Measurements from ENCODE around the gene CCDC7.
A peak's percentile ranks its signal among the peaks of the same experiment; 100 is the strongest.
"Not testable (repeated sequence)": the region's sequence is repeated elsewhere in the genome, so short reads cannot be mapped to it uniquely, and the experiment has no call there.

CCDC7 gene
- long read RNA-seq, donor 1 = 0 reads
- long read RNA-seq, donor 2 = 0 reads
- long read RNA-seq, donor 3, partial matches to known transcripts = 157 of 221 reads
- long read RNA-seq, donor 3, other reads (novel, unspliced or antisense) = 64 of 221 reads
- long read RNA-seq, donor 4 = 0 reads
- long read RNA-seq, donor 5, partial matches to known transcripts = 184 of 339 reads
- long read RNA-seq, donor 5, other reads (novel, unspliced or antisense) = 155 of 339 reads
- long read RNA-seq, donor 6, partial matches to known transcripts = 303 of 366 reads
- long read RNA-seq, donor 6, other reads (novel, unspliced or antisense) = 63 of 366 reads
- long read RNA-seq, donor 7, partial matches to known transcripts = 684 of 684 reads
- long read RNA-seq, donor 7, other reads (novel, unspliced or antisense) = 0 of 684 reads
- long read RNA-seq, donor 8 = 0 reads

GRCh38 chr10:32445740-32446535 is at the start of gene CCDC7:
Gene CCDC7 (plus strand): TSS chr10:32446140. CDS start chr10:32451643, 5,503 bp downstream.
- DNase-seq = peak; percentile 98

DNA sequence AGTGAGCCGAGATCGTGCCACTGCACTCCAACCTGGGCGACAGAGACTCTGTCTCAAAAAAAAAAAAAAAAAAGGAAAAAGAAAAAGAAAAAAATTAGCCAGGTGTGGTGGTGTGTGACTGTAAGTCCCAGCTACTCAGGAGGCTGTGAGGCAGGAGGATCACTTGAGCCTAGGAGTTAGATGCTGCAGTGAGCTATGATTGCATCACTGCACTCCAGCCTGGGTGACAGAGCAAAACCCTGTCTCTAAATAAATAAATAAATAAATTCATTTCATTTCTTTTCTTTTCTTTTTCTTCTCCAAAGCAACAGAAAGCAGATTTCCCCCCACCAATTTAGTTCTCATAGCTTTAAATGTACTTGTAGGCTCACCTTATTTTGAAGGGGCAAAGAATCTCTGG is 48.8 kb upstream of the CCDC7 start:
- not testable (repeated sequence) for DNase-seq

- DNase-seq = not testable (repeated sequence)
Measured at GRCh38 chr10:32399720-32400119, 46.2 kb upstream of the CCDC7 start.

GRCh38 chr10:32400961-32401360 is 45.0 kb upstream of the CCDC7 start:
- no peak for DNase-seq

GRCh38 chr10:32402499-32402898 is 43.4 kb upstream of the CCDC7 start:
- no peak for DNase-seq

DNA sequence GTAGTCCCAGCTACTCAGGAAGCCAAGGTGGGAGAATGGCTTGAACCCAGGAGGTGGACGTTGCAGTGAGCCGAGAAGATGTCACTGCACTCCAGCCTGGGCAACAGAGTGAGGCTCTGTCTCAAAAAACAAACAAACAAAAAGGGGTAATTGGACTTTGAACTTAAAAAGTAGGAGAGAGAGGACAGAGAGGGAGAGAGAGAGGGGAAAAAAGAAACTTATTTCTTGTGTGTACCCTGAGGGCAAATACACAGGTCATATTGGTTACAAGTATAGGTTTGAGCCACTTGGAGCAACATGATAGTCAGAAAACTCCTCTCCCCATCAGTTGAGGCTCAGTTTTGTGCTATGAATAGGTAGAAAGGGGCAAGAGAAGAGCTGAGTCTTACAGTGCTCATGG is 42.8 kb upstream of the CCDC7 start:
- DNase-seq = no peak

DNA sequence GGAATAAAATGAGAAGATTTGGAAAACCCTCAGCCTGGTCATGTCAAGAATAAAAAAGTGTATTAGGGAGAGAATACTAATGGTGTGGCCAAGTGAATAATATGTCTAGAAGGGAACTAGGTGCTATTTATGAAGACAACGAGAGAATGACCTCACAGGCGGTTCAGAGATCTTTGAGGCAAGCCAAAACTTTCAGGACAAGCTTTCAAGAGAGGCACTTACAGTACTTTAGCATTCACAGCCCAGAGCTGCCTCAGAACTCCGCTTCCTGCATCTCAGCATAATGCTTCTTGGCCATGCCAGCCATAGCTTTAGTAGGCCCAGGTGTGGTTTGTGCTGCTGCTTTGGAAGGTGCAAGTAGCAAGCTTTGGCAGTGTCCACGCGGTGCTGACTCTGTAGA is 37.2 kb upstream of the CCDC7 start:
- no peak for DNase-seq

GRCh38 chr10:32409741-32410140 is 36.2 kb upstream of the CCDC7 start:
- DNase-seq = no peak

GRCh38 chr10:32410569-32410968 is 35.4 kb upstream of the CCDC7 start:
- DNase-seq = no peak

GRCh38 chr10:32411797-32412498 is 34.0 kb upstream of the CCDC7 start:
- DNase-seq = no peak

GRCh38 chr10:32412499-32412853 is 33.5 kb upstream of the CCDC7 start:
- DNase-seq = no peak

- DNase-seq = no peak
Measured at GRCh38 chr10:32413513-32413912, 32.4 kb upstream of the CCDC7 start.

DNA sequence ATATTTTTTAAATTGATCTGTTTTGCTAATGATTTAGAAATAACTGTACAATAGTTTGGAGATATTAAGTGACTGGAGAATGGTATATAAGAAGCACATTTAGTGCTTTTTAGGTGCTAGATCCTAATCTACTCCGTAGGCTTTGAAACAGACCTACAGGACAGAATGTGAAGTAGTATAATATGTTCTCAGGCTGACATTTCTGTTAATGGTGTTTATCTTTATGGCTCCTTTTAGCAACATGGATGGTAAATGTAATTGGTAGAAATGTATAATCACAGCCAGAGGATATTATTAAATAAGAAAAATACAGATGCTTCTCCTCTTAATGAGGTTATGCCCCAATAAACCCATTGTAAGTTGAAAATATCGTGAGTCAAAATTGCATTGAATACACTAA is 30.6 kb upstream of the CCDC7 start:
- DNase-seq = no peak

DNA sequence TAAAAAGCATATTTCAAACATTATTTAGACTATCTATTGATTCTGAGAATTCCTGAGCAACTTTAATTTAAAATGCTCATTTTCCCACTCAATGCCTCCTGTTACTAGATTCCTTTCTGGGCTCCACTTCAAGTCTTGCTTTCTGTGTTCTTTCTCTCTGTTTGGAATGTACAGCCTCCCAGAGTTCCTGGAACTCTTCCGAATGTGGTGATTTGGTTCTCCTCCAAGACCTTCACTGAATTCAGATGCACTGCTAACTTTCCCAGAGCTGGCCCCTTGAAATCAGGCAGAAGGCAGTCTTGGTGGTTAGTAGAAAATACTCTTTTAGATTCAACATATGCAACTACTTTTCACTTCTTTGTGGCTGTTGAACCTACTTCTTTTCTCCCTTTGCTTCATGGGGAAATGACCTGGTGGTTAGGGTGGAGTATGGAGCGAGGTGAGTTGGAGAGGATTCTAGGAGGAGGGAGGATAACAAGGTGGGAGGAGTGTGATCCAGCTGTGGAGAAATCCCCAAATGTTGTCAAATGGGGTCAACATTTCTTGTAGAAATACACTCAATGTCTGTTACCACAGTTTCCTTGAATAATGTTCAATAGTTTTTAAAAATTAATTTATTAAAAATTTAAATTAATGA is 27.9 kb upstream of the CCDC7 start:
- DNase-seq = peak; percentile 5

DNA sequence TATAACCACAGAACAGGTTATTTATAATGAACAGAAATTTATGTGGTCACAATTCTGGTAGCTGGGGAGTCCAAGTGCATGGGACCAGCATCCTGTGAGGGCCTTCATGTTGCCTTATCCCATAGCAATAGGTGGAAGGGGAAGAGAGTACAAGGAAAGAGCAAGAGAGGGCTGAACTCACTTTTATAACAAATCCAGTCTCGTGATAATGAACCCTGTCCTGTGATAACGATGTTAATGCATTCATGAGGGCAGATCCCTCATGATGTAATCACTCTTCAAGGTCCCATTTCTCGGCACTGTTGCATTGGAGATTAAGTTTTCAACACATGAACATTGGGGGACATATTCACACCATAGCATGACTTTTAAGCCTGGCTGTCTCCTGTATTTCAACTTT is 27.4 kb upstream of the CCDC7 start:
- DNase-seq = no peak

DNA sequence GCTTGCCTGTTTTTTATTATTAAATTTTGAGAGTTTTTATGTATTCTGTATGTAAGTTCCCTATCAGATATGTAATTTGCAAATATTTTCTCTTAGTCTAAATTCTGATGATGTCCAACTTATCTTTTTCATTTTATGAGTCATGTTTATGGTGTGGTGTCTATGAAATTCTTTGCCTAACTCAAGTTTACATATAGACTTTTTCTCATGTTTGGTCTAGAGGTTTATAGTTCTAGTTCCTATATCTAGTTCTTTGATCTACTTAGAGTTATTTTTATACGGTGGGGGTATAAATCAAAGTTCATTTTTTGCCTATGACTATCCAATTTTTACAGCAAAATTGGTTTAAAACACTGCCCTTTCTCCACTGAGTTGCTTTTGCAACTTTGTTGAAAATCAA is 26.3 kb upstream of the CCDC7 start:
- DNase-seq = no peak

DNA sequence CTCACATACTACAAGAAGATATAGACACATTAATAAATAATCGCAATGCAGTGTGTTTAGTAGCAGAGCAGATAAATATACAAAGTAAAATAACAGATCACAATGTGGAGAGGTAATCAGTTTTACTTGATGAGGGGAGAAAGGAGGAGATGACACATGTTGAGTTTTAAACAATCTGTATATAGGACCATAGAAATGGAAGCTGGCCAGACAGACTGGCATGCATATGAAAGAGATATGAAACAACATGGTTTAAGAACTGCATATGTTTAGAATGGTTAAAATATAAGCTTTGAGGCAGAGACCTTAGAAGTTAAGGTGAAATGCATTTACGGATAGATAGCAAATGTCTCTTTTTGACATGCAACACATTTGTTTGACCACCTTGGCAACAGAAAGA is 19.8 kb upstream of the CCDC7 start:
- DNase-seq = no peak

- no peak for DNase-seq
Measured at GRCh38 chr10:32433542-32433941, 12.4 kb upstream of the CCDC7 start.

- DNase-seq = no peak
Measured at GRCh38 chr10:32436215-32436614, 9.7 kb upstream of the CCDC7 start.

DNA sequence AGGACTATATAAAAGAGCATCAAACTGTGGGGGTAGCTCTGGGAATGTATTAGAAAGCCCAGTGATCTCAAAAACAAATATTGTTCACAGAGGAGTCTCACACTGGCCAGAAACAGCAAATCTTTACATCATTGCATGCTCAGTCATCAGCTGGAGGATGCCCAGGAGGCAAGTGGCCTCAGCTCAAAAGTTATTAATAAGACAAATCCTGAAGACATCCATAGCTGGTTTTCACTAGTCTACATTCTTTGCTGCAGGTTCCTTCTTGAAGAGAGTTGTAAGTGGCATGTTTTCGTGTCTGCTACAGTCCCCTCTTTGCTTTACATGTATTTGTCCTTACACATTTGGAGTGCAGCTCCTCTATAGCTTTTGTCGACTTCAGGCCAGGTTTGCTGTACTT is 8.6 kb upstream of the CCDC7 start:
- no peak for DNase-seq

DNA sequence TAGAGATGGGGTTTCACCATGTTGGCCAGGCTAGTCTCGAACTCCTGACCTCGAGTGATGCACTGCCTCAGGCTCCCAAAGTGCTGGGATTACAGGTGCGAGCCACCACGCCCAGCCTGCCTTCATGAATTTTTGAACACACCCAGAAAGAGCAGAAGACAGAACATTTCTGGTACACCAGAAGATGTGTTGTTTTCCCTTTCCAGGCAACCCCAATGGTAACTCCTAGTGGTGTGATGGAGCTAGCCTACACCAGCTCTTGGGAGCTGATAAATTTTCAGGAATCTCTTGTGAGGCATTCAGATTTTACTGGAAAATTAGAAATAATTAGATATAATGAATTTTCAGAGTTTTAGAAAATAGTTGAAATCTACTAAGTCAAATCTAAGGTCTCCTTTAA is 904 bp upstream of the CCDC7 start:
- no peak for DNase-seq

DNA sequence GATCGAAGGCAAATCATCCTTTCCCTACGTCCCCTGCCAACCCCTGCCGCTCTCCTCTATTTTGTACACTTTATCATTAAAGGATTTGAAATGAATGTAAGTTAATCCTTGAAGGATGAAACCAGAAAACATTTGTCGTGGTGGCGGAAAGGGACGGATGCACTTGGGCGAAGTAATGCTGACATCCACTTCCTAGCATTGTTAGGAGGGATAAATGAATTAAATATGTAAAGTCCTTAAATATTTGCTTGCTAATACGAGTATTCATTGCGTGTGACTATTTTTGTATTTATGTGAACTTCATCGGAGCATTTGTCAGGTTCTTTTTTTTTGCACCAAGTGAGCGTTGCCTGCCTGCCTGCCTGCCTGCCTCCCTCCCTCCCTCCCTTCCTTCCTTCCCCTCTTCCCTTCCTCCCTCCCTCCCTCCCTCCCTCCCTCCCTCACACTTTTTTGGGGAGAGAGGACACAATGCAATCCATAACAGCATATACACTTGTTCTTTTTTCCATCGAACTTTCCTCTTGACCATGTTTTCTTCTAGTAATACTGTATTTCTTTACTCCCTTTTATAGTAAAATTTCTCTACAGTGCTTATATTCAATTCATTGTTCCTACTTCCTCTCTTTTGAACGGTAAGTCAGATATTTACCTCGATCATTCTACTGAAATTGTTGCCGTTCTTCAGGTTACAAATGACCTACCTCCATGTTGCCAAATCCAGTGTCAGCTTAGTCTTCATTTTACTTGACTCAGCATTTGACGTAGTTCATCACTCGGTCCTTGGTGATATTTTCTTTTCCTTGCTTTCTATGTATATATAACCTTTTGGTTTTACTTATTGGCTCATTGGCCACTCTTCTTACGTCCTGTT is 831 bp downstream of the CCDC7 start:
- DNase-seq = peak; percentile 7
